K562 (cell line): Measurements from ENCODE around the gene FAHD2A. TPM values are rescaled to one million over a fixed set of nuclear protein-coding genes. Genes with fewer than 3 reads are reported as not detected.

Experiments
- ATAC-seq: fragments of 200-7000 bp; cut with Tn5 transposase; 3 replicates; pipeline ENCODE4 v1.9.1; 2020; ENCODE audit warnings: moderate library complexity
- BruUV-seq: library from RNA; stranded (reverse); fragments of 400-500 nt; replicated peaks from 2 replicates; lab custom pipeline; 2021; lab: Mats Ljungman, UMichigan
- CTCF ChIA-PET: fragments of 300-600 bp; formaldehyde crosslinking; extraction: SDS; loops from one replicate; lab custom pipeline; 2021; ENCODE audit warnings: low intra/inter-chr PET ratio; lab: Yijun Ruan, JAX
- POLR2A ChIA-PET: fragments of 300-600, 350-650 bp; sonication (Branson Sonifier 250); formaldehyde crosslinking; extraction: SDS; loops from one replicate; lab custom pipeline; 2021; ENCODE audit warnings: antibody characterized with exemption, inconsistent platforms; lab: Yijun Ruan, JAX
- DNase-seq, 4 experiments: peaks; one replicate each; pipeline versions ENCODE4 v3.0.0 to v3.0.0-alpha.2; 2011 to 2018; ENCODE audit warnings: low spot score in 3 of 4, mixed read lengths in 3 of 4; ENCODE audit errors: extremely low read depth in 1 of 4
- FAIRE-seq: peaks from 2 replicates; lab custom pipeline; 2011; peaks lifted over from hg19 to GRCh38; lab: Jason Lieb, UNC
- H2AFZ ChIP-seq: 2 replicates; pipeline ENCODE4 v1.6.0; 2011; ENCODE audit warnings: low read depth, low read length, control low read depth, inconsistent platforms
- H3K27ac ChIP-seq: fragments of 200-600 bp; 3 replicates; pipeline ENCODE4 v1.8.0; 2011; ENCODE audit warnings: low read depth, mild to moderate bottlenecking, control low read depth, inconsistent platforms, low read length, moderate library complexity, mixed read lengths; ENCODE audit errors: extremely low read depth
- H3K27me3 ChIP-seq, 2 experiments: fragments of 300-600 bp in 1 of 2; 2 replicates in 1 of 2; 3 replicates in 1 of 2; pipeline versions ENCODE4 v1.6.0 to v1.8.0; 2011; ENCODE audit warnings: inconsistent platforms in 2 of 2, low read length in 2 of 2, mild to moderate bottlenecking in 1 of 2, mixed read lengths in 1 of 2, moderate library complexity in 1 of 2; ENCODE audit not compliant: control insufficient read depth in 2 of 2, insufficient read depth in 2 of 2
- H3K36me3 ChIP-seq: fragments of 300-600 bp; 3 replicates; pipeline ENCODE4 v1.8.0; 2011; ENCODE audit warnings: mild to moderate bottlenecking, low read length, inconsistent platforms; ENCODE audit not compliant: control insufficient read depth, insufficient read depth
- H3K4me1 ChIP-seq, 2 experiments: fragments of 200-600 bp in 1 of 2; replicated peaks in 1 of 2; 2 replicates in 1 of 2; 3 replicates in 1 of 2; pipeline versions ENCODE4 v1.5.1 to v1.8.0; 2011; ENCODE audit warnings: inconsistent platforms in 2 of 2, low read length in 2 of 2, mild to moderate bottlenecking in 1 of 2, mixed read lengths in 1 of 2, moderate library complexity in 1 of 2; ENCODE audit not compliant: control insufficient read depth in 2 of 2, insufficient read depth in 2 of 2
- H3K4me2 ChIP-seq: 2 replicates; pipeline ENCODE4 v1.6.1; 2011; ENCODE audit warnings: low read length, control low read depth, inconsistent platforms, mixed read lengths; ENCODE audit not compliant: insufficient read depth
- H3K4me3 ChIP-seq: fragments of 200-600 bp; sonication (generic), shearing (Covaris generic); 2 replicates; pipeline ENCODE4 v1.5.1; 2016; ENCODE audit warnings: control low read depth, inconsistent platforms
- H3K79me2 ChIP-seq: fragments of 200-600 bp; 3 replicates; pipeline ENCODE4 v1.8.0; 2011; ENCODE audit warnings: low read length, inconsistent platforms; ENCODE audit not compliant: control insufficient read depth, insufficient read depth
- H3K9ac ChIP-seq, 2 experiments: 2 replicates each; pipeline versions ENCODE4 v1.6.0 to v1.6.1; 2011; ENCODE audit warnings: low read depth in 2 of 2, low read length in 2 of 2, control low read depth in 1 of 2, inconsistent platforms in 1 of 2, mild to moderate bottlenecking in 1 of 2, mixed read lengths in 1 of 2; ENCODE audit not compliant: insufficient read depth in 1 of 2
- H3K9me1 ChIP-seq: one replicate; pipeline ENCODE4 v1.6.0; 2011; ENCODE audit warnings: inconsistent platforms, mild to moderate bottlenecking, low read length, moderate library complexity; ENCODE audit not compliant: control insufficient read depth, insufficient read depth
- H3K9me3 ChIP-seq: replicated peaks from 2 replicates; pipeline ENCODE4 v1.5.1; 2011; ENCODE audit warnings: low read depth, low read length, inconsistent platforms; ENCODE audit not compliant: control insufficient read depth, insufficient read depth
- H4K20me1 ChIP-seq: replicated peaks from 2 replicates; pipeline ENCODE4 v1.6.1; 2011; ENCODE audit warnings: low read length, inconsistent platforms, mixed read lengths; ENCODE audit not compliant: control insufficient read depth, insufficient read depth
- C11orf30 ChIP-seq: fragments of 450-650 bp; IDR thresholded peaks from 2 replicates; pipeline ENCODE4 v1.6.1; 2016; ENCODE audit warnings: low read depth, mild to moderate bottlenecking
- E2F8 ChIP-seq: fragments of 450-650 bp; IDR thresholded peaks from 2 replicates; pipeline ENCODE4 v1.7.1; 2018; ENCODE audit warnings: mild to moderate bottlenecking, low read depth; ENCODE audit not compliant: partially characterized antibody
- MAFG ChIP-seq: fragments of 450-650 bp; conservative IDR thresholded peaks from 2 replicates; pipeline ENCODE4 v1.6.1; 2016; ENCODE audit warnings: missing genetic modification characterization, missing compliant biosample characterization
- ZNF316 ChIP-seq: fragments of 450-650 bp; IDR thresholded peaks from 2 replicates; pipeline ENCODE4 v1.6.1; 2016
- WGBS: fragments of 100-300 bp; shearing (Covaris generic); methylation state at CpG from one replicate; pipeline ENCODE4 v1.1.6; 2016; ENCODE audit warnings: low coverage, mixed read lengths; ENCODE audit not compliant: insufficient coverage; ENCODE audit errors: missing lambda C conversion rate; 5-methylcytosine and 5-hydroxymethylcytosine counted together
- in situ Hi-C: fragments of 300-500 bp; cut with MboI; formaldehyde crosslinking; loops from 4 replicates; pipeline ENCODE4 v1.15.0; 2018; ENCODE audit warnings: inconsistent platforms, mixed read lengths
- intact Hi-C: fragments of 100-400 bp; cut with micrococcal nuclease; formaldehyde crosslinking; loops from 2 replicates; pipeline ENCODE4 v1.14.2; 2022
- polyA plus RNA-seq, 8 experiments: library from polyadenylated mRNA; depleted of rRNA in 4 of 8; stranded (reverse) in 5 of 8; unstranded in 3 of 8; fragments of >200 nt; fragmentation: Nextera tagmentation in 2 of 8; fragmentation: Illumina TruSeq in 1 of 8; extraction: Ambion mirVana in 2 of 8; extraction: Trizol in 1 of 8; gene quantifications; 2 replicates each; pipeline versions ENCODE4 v1.2.1 to v1.2.3, GENCODE V29; 2011 to 2014; ENCODE audit warnings: inconsistent platforms in 1 of 8, missing spikeins in 1 of 8
- total RNA-seq, 7 experiments: library from RNA; depleted of rRNA in 6 of 7; stranded (reverse); fragments of >200 nt in 6 of 7; fragmentation: Illumina TruSeq in 2 of 7; extraction: Trizol in 2 of 7; gene quantifications; 2 replicates each; pipeline versions ENCODE4 v1.2.1 to v1.2.3, GENCODE V29; 2011 to 2021; ENCODE audit warnings: low replicate concordance in 1 of 7

Gene FAHD2A
- total and polyA plus RNA-seq, 9 of the 15 experiments (the other 6 are each of a cell fraction or from before 2014, with no cell fraction given): 13.8 to 41.0 (median 30.4) TPM

DNA sequence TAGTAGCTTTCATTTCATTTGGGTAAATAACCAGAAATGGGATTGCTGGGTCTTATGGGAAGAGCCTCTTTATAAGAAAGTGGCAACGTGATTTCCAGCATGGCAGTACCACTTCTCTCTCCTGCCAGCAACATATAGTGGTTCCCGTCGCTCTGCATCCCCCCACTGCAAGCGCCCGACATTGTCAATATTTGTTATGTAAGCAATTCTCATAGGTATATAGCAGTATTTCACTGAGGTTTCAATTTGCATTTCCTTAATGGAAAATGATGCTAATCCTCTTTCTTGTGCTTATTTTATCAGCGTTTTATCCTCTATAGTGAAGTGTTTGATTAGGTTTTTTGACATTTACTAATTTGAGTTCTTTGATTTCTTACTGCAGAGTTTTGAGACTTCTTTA lies 36.0 kb upstream of the FAHD2A start:
- ChIA-PET POLR2A (no interaction called here), CTCF (no interaction called here)
- in situ Hi-C loops: no loop called here
- H3K9ac ChIP-seq: no peak overlapping the region
- no peak overlapping the region for H3K27ac ChIP-seq
- TF ChIP-seq E2F8 (no peak), MAFG (0 out of 2 replicates have a peak, but pooled peaks have one; percentile 13), ZNF316 (peak; percentile 53; the same call in 1 of the 2 replicates), C11orf30 (0 out of 2 replicates have a peak, but pooled peaks have one; percentile 24)
- TF ChIP-seq, all 486 proteins: peak for 3
- 0% methylated on average over 6 of the region's 6 CpGs for WGBS
- Histone ChIP-seq H4K20me1 (no peaks in the 10 kb centered on the region), H2AFZ (no peak overlapping the region), H3K4me3 (no peak overlapping the region), H3K36me3 (no peaks in the 10 kb centered on the region), H3K4me2 (no peak overlapping the region), H3K9me1 (no peaks in the 10 kb centered on the region), H3K9me3 (no peaks in the 10 kb centered on the region), H3K4me1 (no peaks in the 10 kb centered on the region), H3K27me3 (peaks cover 10 to 16% of the 10 kb centered on the region in 2 experiments), H3K79me2 (no peaks in the 10 kb centered on the region)
- ATAC-seq (no peak), DNase-seq (no peak), FAIRE-seq (no peak)
- no TSS peak for BruUV-seq
- intact Hi-C loops: no loop called here
